ENCODE results near the gene C1orf216.
"Not testable (repeated sequence)": the region's sequence is repeated elsewhere in the genome, so short reads cannot be mapped to it uniquely, and the experiment has no call there.

The C1orf216 gene, protein sequence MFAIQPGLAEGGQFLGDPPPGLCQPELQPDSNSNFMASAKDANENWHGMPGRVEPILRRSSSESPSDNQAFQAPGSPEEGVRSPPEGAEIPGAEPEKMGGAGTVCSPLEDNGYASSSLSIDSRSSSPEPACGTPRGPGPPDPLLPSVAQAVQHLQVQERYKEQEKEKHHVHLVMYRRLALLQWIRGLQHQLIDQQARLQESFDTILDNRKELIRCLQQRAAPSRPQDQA

DNA sequence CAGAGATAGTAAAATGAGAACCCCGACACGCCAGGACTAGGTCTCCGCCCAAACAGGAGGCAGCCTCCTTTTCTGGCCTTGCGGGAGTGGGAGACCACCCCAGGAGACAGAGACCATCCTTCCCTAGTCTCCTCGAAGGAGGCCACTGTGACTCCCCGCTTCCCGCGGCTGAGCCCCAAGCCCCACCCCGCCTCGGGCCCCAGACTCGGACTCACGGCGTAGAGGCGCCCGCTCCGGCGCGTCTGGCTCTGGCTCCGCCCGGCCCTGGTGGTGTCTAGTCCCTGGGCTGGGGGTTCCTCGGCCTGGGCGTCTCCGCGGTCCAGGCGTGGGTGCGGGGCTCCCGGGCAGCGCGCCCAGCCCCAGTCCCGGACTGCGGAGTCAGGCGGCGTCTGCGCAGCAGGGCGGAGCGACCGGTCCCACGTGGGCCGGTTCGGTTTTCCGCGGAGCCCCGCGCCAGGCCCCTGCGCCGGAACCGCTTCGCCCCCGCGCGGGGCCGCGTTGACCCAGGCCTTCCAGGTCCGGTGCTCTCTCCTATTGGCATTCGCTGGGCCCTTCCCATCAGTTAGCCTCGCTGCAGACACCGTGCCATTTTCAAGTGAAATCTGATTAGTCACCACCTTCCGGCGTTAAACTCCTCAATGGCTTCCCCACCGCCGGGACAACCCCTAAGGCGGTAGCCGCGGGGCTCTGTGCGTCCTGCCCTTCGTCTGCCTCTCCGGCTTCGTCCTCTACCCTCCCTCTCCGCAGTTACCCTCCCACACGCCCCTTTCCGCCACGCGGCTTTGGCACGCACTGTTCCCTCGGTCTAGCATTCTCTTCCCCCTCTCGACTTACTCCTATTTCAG lies at the start of gene C1orf216:
Gene C1orf216, minus strand, starts transcription at position 393 of the 845 bp plus-strand sequence. CDS start 2,563 bp downstream, outside the sequence.
- DNase-seq (ENCODE audit: low spot score) = peak; percentile 72

DNA sequence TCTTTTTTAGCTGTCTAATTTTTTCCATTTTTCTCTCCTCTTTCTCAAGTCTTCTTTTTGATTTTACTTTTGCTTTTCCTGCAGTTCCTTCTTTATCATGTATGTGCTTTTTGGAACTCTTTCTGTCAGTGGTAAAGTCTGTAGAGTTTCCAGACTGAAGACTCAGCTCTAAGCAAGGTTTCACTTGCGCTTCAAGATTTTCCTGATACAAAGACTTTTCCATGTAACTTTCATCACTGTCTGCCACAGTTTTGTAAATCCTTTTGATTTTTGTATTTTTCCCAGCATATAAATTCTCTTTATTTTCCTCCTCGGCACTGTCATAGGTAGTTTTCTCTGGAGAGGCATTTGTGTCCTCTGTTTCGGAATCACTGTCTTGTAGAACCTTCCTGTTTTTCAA lies 45.6 kb upstream of the C1orf216 start:
- DNase-seq (ENCODE audit: low spot score) = no peak

DNA sequence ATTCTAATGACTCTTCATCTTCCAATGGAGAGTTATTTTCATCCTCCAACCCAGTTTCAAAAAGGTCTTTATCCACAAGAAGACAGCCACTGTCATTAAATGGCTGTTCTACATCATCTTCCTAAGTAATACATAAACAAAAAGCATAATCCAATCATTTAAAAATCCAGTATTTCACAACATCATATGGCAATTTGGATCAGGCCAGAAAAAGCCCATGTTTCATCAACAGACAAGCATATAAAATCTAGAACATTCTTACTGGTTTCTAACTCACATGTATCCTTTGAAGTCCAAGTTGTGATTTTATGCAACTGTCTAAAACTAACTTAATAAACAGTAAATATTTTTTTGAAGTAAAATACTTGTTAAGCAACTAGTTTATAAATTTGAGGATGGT lies 44.5 kb upstream of the C1orf216 start:
- DNase-seq (ENCODE audit: low spot score) = no peak

DNA sequence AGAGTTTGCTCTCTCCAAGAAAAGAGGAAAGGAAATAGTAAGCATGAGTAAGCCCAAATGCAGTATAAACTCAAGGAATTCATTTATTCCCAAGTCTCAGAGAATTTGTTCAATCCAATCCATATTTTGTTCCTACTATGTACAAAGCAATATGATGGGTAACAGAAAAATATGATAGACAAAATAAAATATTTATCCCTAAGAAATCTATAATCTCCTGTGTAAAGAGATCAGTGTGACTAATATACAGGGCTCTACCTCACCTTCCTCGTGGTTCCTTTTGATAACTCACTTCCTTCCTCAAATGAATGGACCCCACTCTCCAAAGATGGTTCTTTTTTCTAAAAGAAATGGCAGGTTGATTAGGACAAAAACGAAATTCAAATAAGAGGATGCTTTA lies 43.5 kb upstream of the C1orf216 start:
- no peak for DNase-seq (ENCODE audit: low spot score)

- DNase-seq (ENCODE audit: low spot score) = no peak
Observed at GRCh38 chr1:35756064-35756463, 37.4 kb upstream of the C1orf216 start.

- DNase-seq (ENCODE audit: low spot score) = no peak
Observed at GRCh38 chr1:35753626-35754260, 35.1 kb upstream of the C1orf216 start.

DNA sequence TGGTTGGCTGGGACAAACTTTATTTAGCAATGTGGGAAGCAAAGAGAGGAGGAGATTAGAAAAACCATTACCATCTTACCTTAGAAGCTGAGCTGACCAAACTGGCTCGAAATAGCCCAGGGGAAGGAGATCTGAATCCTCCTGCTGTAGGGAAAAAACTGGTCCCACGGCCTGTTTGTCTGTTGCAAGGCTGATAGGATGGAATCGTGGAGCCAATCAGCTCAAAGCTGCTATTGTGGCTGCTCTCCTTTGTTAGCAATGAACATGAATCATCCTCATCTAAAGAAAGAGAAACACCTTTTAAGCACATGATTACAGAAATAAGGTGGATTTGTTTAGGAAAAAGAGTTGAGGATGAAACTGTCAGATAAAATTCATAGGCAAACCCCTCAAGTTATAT lies 29.6 kb upstream of the C1orf216 start:
- no peak for DNase-seq (ENCODE audit: low spot score)

DNA sequence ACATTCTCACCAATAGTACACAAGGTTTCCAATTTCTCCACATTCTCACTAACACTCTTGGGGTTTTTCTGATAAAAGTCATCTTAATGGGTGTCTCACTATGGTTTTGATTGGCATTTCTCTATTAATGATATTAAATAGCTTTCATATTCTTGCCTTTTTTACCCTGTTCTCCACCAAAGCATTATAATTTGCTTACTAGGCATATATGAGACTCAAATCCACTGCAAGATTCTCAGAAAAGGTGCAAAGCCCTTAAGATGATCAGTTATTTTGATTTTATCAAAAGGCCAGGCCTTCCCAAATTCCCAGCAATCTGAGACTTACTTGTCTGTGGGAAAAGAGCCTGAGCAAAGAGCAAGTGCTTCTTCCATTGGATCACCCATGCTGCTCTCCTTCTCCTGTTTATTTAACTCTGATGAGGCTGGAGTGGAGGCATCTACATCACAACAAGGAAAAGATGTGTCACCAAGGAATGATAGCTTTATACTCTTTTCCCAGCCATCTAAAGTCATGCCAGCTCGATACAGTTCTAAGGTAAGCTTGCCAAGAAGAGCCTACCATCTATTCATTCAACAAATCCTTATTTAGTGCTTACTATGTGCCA lies 26.5 kb upstream of the C1orf216 start:
- no peak for DNase-seq (ENCODE audit: low spot score)

- no peak for DNase-seq (ENCODE audit: low spot score)
Observed at GRCh38 chr1:35737120-35737519, 18.4 kb upstream of the C1orf216 start.

DNA sequence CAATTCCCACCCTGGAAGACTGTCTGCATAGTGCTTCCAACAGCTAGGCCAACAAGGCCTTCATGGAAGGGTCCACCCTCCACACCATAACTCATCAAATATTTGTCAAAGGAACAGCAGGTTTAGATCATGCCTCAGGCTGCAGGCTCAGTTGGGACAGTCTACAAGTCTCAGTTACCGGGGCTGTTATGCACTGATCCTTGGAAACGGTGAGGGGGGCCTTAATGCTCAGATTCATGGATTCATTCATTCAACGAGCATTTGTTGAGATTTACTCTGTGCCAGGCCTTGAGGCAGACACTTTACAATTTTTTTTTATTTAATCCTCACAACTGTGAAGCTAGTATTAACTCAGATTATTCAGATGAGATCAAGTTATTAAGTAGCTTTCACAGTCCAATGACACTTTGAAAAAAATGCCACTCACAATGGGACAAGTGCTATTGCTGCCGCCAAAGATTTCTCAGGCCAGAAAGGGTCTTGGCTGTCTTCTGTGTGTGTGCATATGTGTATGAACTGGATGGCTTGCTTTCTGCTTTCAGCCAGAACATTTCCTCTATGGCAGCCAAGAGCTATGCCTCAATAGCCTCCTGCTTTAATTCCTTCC lies 8.9 kb upstream of the C1orf216 start:
- no peak for DNase-seq (ENCODE audit: low spot score)

DNA sequence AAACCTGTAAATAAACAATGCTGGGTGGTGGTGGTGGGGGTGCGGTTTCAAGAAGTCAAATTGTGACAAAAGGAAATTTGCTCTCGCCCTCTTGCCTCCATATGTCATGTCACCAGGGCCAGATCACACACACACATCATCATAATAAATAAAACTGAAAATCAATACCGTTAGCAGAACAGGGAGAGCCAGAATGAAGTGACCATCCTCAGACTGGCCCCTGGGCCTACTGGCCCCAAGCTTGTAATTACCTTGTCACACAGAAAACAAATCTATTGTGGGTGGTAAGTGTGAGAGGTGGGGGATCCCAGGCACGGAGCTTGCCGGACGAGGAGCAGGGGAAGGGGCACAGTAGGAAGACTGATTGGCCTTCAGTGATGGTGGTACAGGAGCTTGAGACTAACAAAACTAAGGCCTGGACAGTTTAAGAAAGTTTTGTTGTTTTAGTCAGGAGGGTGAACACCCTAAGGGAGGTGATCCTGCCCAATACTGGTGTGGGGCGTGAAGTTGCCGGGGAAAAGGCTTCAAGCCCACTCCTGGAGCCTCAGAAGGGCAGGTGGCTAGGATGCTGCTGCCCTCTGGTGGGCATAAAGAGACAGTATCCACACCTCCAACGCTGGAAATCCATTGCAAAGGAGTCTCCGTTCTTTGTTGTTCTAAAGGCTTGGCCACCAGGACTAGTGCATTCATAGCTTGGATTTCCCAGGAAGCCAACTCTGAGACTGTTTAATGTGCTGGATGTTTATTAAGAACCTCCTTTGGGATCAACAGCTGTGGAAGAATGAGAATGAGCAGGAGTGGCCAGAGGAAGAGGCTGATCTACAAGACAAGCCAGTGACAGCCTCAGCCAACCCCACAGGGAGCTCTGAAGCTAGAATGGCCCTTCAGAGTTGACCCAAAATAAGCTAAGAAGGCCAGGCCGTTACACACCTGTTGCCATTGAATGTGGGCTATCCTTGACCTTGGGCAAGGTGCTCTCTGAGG lies 8.1 kb upstream of the C1orf216 start:
- peak; percentile 61 for DNase-seq (ENCODE audit: low spot score)

GRCh38 chr1:35725596-35725995 lies 6.9 kb upstream of the C1orf216 start:
- no peak for DNase-seq (ENCODE audit: low spot score)

DNA sequence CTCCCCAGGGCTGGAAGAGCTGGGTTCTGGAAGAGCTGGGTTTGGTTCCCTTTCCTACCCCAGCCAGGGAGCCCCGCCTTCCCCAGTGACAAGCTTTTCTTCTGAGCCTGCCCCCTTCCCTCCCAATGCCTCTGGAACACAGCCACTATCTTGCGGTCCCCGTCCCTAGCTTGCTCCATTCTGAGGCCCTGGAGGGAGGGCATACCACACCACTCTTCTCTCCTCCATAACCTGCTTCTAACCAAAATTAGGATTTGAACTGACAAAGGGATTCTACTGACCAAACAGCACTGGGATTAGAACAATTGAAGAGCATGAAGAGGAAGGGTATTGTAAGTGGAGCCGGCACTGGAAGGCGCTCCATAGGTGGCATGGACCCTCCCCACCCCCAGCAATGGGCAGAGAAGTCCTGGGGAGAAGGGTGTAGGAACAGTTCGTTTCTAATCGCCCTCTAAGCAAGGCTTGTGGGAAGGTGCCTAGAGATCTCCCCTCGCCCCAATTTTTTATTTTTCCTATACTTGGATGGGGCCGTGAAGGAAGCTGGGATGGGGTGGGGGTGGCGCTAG lies 690 bp downstream of the C1orf216 start:
- DNase-seq (ENCODE audit: low spot score) = no peak

- peak; percentile 82 for DNase-seq (ENCODE audit: low spot score)
Observed at GRCh38 chr1:35715568-35716002, 3.1 kb downstream of the C1orf216 start.

GRCh38 chr1:35714921-35715567 lies 3.6 kb downstream of the C1orf216 start:
- no peak for DNase-seq (ENCODE audit: low spot score)

GRCh38 chr1:35711098-35711497 lies 7.6 kb downstream of the C1orf216 start:
- DNase-seq (ENCODE audit: low spot score) = not testable (repeated sequence)

DNA sequence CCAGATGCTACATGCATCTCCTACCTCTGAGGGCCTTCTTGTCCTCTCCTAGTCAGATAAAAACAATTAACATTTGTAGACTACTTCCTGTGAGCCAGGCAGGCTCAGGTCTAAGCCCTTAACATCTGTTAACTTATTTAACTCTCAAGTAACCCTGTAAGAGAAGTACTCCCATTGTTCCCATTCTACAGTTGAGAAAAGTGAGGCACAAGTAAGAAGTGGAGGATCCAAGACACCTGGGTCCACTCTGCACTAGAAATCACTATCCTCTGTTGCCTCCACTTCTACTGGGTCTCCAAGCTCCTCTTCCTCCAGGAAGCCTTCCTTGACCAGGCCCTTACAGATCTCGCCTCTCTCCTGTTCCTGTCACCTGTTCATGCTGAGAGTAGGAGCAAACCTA lies 9.7 kb downstream of the C1orf216 start:
- no peak for DNase-seq (ENCODE audit: low spot score)

DNA sequence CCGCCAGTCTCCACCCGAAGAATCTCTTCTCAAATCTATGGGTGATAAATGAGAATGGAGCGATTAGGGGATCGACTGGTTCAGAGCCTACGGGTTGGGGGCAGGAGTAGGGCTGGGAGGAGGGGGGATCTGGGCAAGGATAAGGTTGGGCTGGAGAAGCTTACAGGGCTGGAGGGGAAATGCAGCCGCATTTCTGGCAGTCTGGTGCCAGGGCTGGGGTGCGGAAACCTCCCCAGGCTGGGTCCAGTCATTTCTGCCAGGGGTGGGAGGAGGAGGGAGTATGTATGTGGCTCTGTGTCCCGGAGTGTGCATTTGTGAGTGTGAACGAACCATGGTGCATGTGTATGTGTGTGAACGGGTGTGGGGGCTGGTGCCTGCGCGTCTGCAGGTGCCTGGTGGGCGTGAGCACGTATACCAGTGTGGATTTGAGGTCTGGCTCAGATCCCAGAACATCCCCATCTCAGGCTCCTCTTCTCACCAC lies 10.2 kb downstream of the C1orf216 start:
- no peak for DNase-seq (ENCODE audit: low spot score)

- DNase-seq (ENCODE audit: low spot score) = peak; percentile 13
Observed at GRCh38 chr1:35707601-35708440, 10.9 kb downstream of the C1orf216 start.

Data from CD4-positive, alpha-beta T cell treated with Interleukin-15 for 4 hours (primary cell).